Coronary artery (tissue), 2 donors: ENCODE data around the gene SLC24A3.
"Not testable (repeated sequence)": the region's sequence is repeated elsewhere in the genome, so short reads cannot be mapped to it uniquely, and the experiment has no call there.

Source experiments
- DNase-seq: peaks from one replicate; pipeline ENCODE4 v3.0.0-alpha.2; 2017; ENCODE audit warnings: low spot score
- H3K27ac ChIP-seq, 2 donors: fragments of 200-600 bp; sonication (generic); one replicate each; pipeline ENCODE4 v1.5.1; 2016 to 2019
- H3K4me3 ChIP-seq: fragments of 200-600 bp; sonication (generic); 2 replicates; pipeline ENCODE4 v1.5.1; 2016; ENCODE audit warnings: mild to moderate bottlenecking, moderate library complexity
- CTCF ChIP-seq: fragments of 200-600 bp; sonication (generic); IDR thresholded peaks from one replicate; pipeline ENCODE4 v1.5.1; 2019; ENCODE audit warnings: antibody characterized with exemption

SLC24A3 gene

GRCh38 chr20:19746396-19746795 lies 534.0 kb downstream of the SLC24A3 start:
- TF ChIP-seq CTCF: no peak
- no peak for DNase-seq
- no peak overlapping the region for H3K4me3 ChIP-seq

GRCh38 chr20:19747903-19748302 lies 535.5 kb downstream of the SLC24A3 start:
- DNase-seq: no peak
- no peak for TF ChIP-seq CTCF
- no peak overlapping the region for H3K4me3 ChIP-seq
- H3K27ac ChIP-seq: no peak overlapping the region

More at GRCh38 chr20:19746396-19746795, 534.0 kb downstream of the SLC24A3 start:
- no peak overlapping the region for H3K27ac ChIP-seq

GRCh38 chr20:19748681-19749080 lies 536.2 kb downstream of the SLC24A3 start:
- no peak overlapping the region for H3K27ac ChIP-seq
- DNase-seq: no peak
- H3K4me3 ChIP-seq: no peak overlapping the region
- TF ChIP-seq CTCF: no peak

- Histone ChIP-seq H3K4me3 (no peak overlapping the region), H3K27ac (no peak overlapping the region)
- DNase-seq: peak; percentile 5
- no peak for TF ChIP-seq CTCF
Measured at GRCh38 chr20:19749618-19750071, 537.2 kb downstream of the SLC24A3 start.

GRCh38 chr20:19750101-19750606 lies 537.7 kb downstream of the SLC24A3 start:
- no peak overlapping the region for H3K4me3 ChIP-seq
- DNase-seq: peak; percentile 14
- no peak overlapping the region for H3K27ac ChIP-seq
- no peak for TF ChIP-seq CTCF

GRCh38 chr20:19750907-19751636 lies 538.6 kb downstream of the SLC24A3 start:
- Histone ChIP-seq H3K27ac (no peak overlapping the region), H3K4me3 (no peak overlapping the region)
- DNase-seq: peak; percentile 40
- no peak for TF ChIP-seq CTCF

- not testable (repeated sequence) for H3K27ac ChIP-seq, H3K4me3 ChIP-seq
- DNase-seq: peak; percentile 22
Measured at GRCh38 chr20:19754201-19754600, 541.8 kb downstream of the SLC24A3 start.
